ENCODE results near the gene GNA12.

GNA12 gene

GRCh38 chr7:2716488-2716887 is 127.6 kb downstream of the GNA12 start:
- Histone ChIP-seq H3K27ac (ENCODE audit: low read depth, low read length) (no peak overlapping the region), H3K9ac (ENCODE audit: low read length) (no peak overlapping the region), H3K36me3 (ENCODE audit: control insufficient read depth, insufficient read depth, low read length) (peaks cover 3% of the 10 kb centered on the region), H3K27me3 (ENCODE audit: control insufficient read depth, insufficient read depth, low read length) (no peaks in the 10 kb centered on the region), H3K4me3 (ENCODE audit: low read length) (no peak overlapping the region), H3K4me1 (ENCODE audit: control insufficient read depth, insufficient read depth, low read length) (peaks cover 13% of the 10 kb centered on the region)

DNA sequence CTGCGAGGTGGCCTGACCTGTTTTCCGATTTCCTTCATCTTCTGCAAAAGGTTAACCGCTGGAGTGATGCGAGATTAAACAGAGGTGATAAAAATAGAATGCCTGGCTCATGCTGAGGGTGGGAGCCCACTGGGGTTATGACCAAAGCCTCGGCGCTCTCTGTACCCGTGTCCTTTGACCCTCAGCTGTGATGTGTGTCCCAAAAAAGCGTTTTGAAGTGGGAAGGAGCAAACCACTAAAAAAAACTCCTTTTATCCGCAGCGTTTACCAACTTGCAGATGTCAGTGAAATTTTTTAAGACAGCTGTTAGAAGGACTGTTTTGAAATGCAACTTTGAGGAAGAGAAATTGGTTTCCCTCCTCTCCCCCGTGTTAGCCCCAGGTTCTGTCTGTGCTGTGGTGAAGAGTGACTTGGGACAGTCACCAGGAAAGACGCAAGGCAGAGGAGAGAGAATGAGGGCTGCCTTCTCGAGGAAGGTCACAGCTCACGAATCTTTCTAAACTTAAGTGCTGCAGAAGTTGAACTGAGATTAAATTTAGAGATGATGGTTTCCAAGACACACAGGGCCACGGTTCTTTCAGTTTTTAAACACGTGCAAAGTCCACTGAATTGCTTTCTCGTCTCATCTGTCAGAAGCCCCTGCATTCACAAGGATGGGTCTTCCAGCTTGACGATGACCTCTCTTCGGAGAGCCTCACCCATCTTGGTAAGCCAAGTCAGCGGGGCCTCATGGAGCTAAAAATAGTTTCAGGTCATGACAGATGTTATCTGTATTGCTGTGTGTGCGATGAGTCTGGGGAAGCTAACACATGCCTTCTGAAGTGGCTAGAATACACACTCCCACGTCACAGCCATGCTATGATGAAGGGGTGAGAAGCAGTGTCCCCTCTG is 128.5 kb downstream of the GNA12 start:
- Histone ChIP-seq H3K36me3 (ENCODE audit: control insufficient read depth, insufficient read depth, low read length) (no peaks in the 10 kb centered on the region), H3K4me1 (ENCODE audit: control insufficient read depth, insufficient read depth, low read length) (peaks cover 13% of the 10 kb centered on the region), H3K9ac (ENCODE audit: low read length) (no peak overlapping the region), H3K4me3 (ENCODE audit: low read length) (no peak overlapping the region), H3K27ac (ENCODE audit: low read depth, low read length) (no peak overlapping the region), H3K27me3 (ENCODE audit: control insufficient read depth, insufficient read depth, low read length) (no peaks in the 10 kb centered on the region)

DNA sequence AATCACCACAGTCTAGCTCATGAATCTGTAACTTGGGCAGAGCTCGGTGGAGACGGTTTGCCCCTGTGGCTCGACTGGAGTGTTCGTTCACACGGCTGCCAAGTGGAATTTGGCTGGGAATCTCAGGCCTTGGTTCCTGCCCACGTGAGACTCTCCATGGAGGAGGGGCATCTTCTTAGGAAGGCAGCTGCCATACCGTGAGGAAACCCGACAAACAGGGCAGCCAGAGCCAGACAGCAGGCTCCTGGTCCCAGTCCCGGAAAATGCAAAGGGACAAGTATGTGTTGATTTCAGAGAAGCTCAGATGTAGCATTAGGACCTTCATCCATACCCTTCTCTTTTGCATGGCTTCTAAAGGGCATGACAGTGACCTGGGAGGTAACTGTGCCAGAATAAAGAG is 129.5 kb downstream of the GNA12 start:
- peaks cover 13% of the 10 kb centered on the region for H3K4me1 ChIP-seq (ENCODE audit: control insufficient read depth, insufficient read depth, low read length)
- H3K27ac ChIP-seq (ENCODE audit: low read depth, low read length) = no peak overlapping the region
- no peaks in the 10 kb centered on the region for H3K27me3 ChIP-seq (ENCODE audit: control insufficient read depth, insufficient read depth, low read length)
- H3K9ac ChIP-seq (ENCODE audit: low read length) = no peak overlapping the region
- H3K4me3 ChIP-seq (ENCODE audit: low read length) = no peak overlapping the region
- no peaks in the 10 kb centered on the region for H3K36me3 ChIP-seq (ENCODE audit: control insufficient read depth, insufficient read depth, low read length)

DNA sequence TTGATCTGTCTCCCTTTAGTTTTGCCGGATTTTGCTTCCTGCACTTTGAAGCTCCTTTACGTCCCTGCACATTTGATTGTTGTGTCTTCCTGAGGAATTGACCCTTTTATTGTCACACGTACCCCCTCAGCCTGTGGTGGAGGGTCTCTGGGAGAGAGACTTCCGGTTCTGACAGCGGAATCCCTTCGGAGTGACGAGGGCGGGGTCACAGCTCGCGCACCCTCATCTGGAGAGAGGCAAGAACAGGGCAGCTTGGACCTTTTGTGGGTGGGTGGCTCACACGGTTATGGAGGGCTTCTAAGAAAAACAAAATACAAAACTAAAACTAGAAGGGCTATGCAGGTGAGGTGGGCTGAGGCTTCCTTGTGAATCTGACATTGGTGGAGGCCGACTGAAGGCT is 130.1 kb downstream of the GNA12 start:
- Histone ChIP-seq H3K27me3 (ENCODE audit: control insufficient read depth, insufficient read depth, low read length) (no peaks in the 10 kb centered on the region), H3K4me3 (ENCODE audit: low read length) (no peak overlapping the region), H3K27ac (ENCODE audit: low read depth, low read length) (no peak overlapping the region), H3K4me1 (ENCODE audit: control insufficient read depth, insufficient read depth, low read length) (peaks cover 13% of the 10 kb centered on the region), H3K36me3 (ENCODE audit: control insufficient read depth, insufficient read depth, low read length) (no peaks in the 10 kb centered on the region), H3K9ac (ENCODE audit: low read length) (no peak overlapping the region)

- Histone ChIP-seq H3K27ac (ENCODE audit: low read depth, low read length) (no peak overlapping the region), H3K4me1 (ENCODE audit: control insufficient read depth, insufficient read depth, low read length) (peaks cover 13% of the 10 kb centered on the region), H3K27me3 (ENCODE audit: control insufficient read depth, insufficient read depth, low read length) (no peaks in the 10 kb centered on the region), H3K9ac (ENCODE audit: low read length) (no peak overlapping the region), H3K4me3 (ENCODE audit: low read length) (no peak overlapping the region), H3K36me3 (ENCODE audit: control insufficient read depth, insufficient read depth, low read length) (no peaks in the 10 kb centered on the region)
Measured at GRCh38 chr7:2713370-2713769, 130.7 kb downstream of the GNA12 start.

- Histone ChIP-seq H3K27ac (ENCODE audit: low read depth, low read length) (no peak overlapping the region), H3K4me3 (ENCODE audit: low read length) (no peak overlapping the region), H3K9ac (ENCODE audit: low read length) (no peak overlapping the region), H3K36me3 (ENCODE audit: control insufficient read depth, insufficient read depth, low read length) (no peaks in the 10 kb centered on the region), H3K27me3 (ENCODE audit: control insufficient read depth, insufficient read depth, low read length) (no peaks in the 10 kb centered on the region), H3K4me1 (ENCODE audit: control insufficient read depth, insufficient read depth, low read length) (peaks cover 6% of the 10 kb centered on the region)
Measured at GRCh38 chr7:2711895-2712675, 132.0 kb downstream of the GNA12 start.

DNA sequence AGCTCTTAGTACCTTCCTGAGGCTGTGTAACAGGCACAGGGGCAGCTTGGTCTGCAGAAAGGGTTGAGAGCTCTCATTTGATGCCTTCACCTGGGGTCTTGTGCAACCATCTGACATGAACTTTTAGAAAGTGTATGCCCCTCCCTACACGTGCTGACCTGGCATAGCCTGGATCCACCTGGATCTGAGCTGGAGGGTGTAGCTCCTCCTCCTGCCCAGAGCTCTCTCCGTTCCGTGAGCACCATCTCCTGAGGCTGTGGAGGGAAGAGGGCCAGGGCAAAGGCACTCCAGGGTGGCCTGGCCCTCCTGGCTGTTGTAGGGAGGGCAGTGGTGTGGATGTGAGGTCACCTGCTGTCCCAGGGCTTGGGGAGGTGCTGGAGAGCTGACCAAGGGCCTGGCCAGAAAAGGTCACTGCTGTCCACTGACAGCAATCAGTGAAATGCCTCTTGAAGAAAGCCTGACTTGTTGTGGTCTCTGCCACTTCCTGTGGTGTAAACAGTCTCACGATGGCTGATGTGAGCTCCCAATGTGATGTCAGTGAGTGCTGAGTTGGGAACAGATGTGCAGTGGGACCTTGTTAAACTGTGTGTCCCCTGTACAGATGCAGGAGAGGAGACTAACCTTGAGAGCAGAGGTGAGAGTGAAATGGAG is 133.1 kb downstream of the GNA12 start:
- no peaks in the 10 kb centered on the region for H3K27me3 ChIP-seq (ENCODE audit: control insufficient read depth, insufficient read depth, low read length)
- no peak overlapping the region for H3K9ac ChIP-seq (ENCODE audit: low read length)
- no peak overlapping the region for H3K27ac ChIP-seq (ENCODE audit: low read depth, low read length)
- H3K36me3 ChIP-seq (ENCODE audit: control insufficient read depth, insufficient read depth, low read length) = no peaks in the 10 kb centered on the region
- H3K4me1 ChIP-seq (ENCODE audit: control insufficient read depth, insufficient read depth, low read length) = no peaks in the 10 kb centered on the region
- no peak overlapping the region for H3K4me3 ChIP-seq (ENCODE audit: low read length)

GRCh38 chr7:2710286-2710655 is 133.8 kb downstream of the GNA12 start:
- no peak overlapping the region for H3K9ac ChIP-seq (ENCODE audit: low read length)
- H3K4me3 ChIP-seq (ENCODE audit: low read length) = peak overlapping the region; percentile 2
- no peak overlapping the region for H3K27ac ChIP-seq (ENCODE audit: low read depth, low read length)
- H3K36me3 ChIP-seq (ENCODE audit: control insufficient read depth, insufficient read depth, low read length) = no peaks in the 10 kb centered on the region
- no peaks in the 10 kb centered on the region for H3K4me1 ChIP-seq (ENCODE audit: control insufficient read depth, insufficient read depth, low read length)
- no peaks in the 10 kb centered on the region for H3K27me3 ChIP-seq (ENCODE audit: control insufficient read depth, insufficient read depth, low read length)

DNA sequence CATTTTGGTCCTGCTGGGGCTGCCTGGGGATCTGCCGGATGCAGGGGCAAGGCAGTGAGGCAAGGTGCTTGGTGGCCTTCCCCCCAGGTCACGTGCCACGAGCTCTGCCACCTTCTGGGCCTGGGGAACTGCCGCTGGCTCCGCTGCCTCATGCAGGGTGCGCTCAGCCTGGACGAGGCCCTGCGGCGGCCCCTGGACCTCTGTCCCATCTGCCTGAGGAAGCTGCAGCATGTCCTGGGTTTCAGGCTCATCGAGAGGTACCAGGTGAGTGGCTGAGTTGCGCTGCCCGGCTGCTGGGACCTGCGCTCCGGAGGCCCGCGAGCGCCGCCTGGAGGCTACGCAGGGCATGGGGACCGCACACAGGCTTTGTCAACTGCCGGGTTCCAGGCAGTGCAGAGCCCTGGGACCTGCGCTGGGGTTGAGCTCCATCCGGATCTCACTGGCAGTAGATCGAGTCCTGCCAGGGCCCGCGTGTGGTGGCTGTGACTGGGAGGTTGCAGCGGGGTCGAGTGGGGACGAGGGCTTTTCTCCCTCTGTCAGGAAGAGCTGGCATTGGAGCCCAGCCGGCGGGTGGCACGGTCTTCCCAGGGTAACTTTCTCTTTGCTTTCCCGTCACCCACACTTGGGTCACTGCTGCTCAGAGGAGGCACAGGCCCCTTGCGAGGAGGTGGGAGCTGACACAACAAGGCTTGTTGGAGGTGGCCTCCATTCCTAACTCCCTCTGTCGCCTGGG is 134.4 kb downstream of the GNA12 start:
- Histone ChIP-seq H3K4me1 (ENCODE audit: control insufficient read depth, insufficient read depth, low read length) (no peaks in the 10 kb centered on the region), H3K27me3 (ENCODE audit: control insufficient read depth, insufficient read depth, low read length) (no peaks in the 10 kb centered on the region), H3K9ac (ENCODE audit: low read length) (no peak overlapping the region), H3K4me3 (ENCODE audit: low read length) (peak overlapping the region; percentile 20), H3K36me3 (ENCODE audit: control insufficient read depth, insufficient read depth, low read length) (no peaks in the 10 kb centered on the region), H3K27ac (ENCODE audit: low read depth, low read length) (no peak overlapping the region)

DNA sequence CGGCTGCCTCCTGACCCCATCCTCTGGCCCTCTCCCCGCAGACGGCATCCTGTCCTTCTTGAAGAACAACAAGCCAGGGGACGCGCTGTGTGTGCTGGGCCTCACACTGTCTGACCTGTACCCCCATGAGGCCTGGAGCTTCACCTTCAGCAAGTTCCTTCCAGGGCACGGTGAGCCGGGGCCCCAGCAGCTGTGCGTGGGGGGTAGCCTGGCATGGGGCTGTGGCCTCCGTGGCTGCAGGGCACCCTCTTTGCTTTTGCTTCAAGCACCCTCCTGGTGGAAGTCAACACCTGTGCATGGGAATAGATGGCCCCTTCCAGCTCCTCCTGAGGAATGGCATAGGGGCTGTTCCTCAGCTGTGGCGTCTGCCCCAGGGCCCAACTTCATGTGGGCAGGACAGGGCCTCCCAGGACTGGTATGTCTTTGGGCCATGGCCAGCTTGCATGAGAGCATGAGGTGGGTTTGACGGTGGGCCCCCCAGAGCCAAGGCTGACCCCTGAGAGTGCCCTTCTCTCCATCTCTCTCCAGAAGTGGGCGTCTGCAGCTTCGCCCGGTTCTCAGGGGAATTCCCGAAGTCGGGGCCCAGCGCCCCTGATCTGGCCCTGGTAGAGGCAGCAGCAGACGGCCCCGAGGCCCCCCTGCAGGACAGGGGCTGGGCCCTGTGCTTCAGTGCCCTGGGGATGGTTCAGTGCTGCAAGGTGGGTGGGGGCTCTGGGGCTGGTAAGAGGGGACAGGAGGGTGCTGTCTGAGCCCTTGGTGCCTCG is 135.4 kb downstream of the GNA12 start:
- Histone ChIP-seq H3K27ac (ENCODE audit: low read depth, low read length) (no peak overlapping the region), H3K9ac (ENCODE audit: low read length) (no peak overlapping the region), H3K27me3 (ENCODE audit: control insufficient read depth, insufficient read depth, low read length) (no peaks in the 10 kb centered on the region), H3K4me3 (ENCODE audit: low read length) (no peak overlapping the region), H3K36me3 (ENCODE audit: control insufficient read depth, insufficient read depth, low read length) (no peaks in the 10 kb centered on the region), H3K4me1 (ENCODE audit: control insufficient read depth, insufficient read depth, low read length) (no peaks in the 10 kb centered on the region)

DNA sequence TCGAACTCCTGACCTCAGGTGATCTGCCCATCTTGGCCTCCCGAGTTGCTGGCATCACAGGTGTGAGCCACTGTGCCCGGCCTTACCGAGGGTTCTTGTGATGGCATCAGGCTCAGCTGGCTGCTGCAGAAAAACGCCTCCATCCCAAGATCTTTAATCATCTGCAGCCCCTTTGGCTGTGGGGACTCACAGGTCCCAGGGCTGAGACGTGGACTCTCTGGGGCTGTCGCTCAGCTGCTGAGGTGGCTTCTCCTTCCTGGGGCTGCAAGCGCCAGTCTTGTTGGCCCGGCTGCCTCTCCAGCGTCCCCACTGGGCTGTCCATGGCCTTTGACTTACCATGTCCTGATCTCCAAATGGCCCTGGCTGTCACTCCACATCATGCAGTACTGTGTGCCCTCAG is 136.1 kb downstream of the GNA12 start:
- H3K36me3 ChIP-seq (ENCODE audit: control insufficient read depth, insufficient read depth, low read length) = no peaks in the 10 kb centered on the region
- H3K4me1 ChIP-seq (ENCODE audit: control insufficient read depth, insufficient read depth, low read length) = no peaks in the 10 kb centered on the region
- no peak overlapping the region for H3K4me3 ChIP-seq (ENCODE audit: low read length)
- no peaks in the 10 kb centered on the region for H3K27me3 ChIP-seq (ENCODE audit: control insufficient read depth, insufficient read depth, low read length)
- H3K9ac ChIP-seq (ENCODE audit: low read length) = no peak overlapping the region
- H3K27ac ChIP-seq (ENCODE audit: low read depth, low read length) = no peak overlapping the region
